IMR-90 (cell line): ENCODE measurements around the gene SYP. TPM values are rescaled to one million over a fixed set of nuclear protein-coding genes. Genes with fewer than 3 reads are reported as not detected.

Experiments used
- ATAC-seq: fragments of 200-7000 bp; cut with Tn5 transposase; 2 replicates; pipeline ENCODE4 v1.9.1; 2020; ENCODE audit warnings: low read depth, mild to moderate bottlenecking, moderate library complexity
- BruUV-seq: library from RNA; stranded (reverse); fragments of 400-500 nt; replicated peaks from 2 replicates; lab custom pipeline; 2021; lab: Mats Ljungman, UMichigan
- CTCF ChIA-PET: fragments of 300-600 bp; formaldehyde crosslinking; extraction: SDS; loops from one replicate; lab custom pipeline; 2021; ENCODE audit warnings: antibody characterized with exemption; lab: Yijun Ruan, JAX
- POLR2A ChIA-PET: fragments of 300-600 bp; sonication (Branson Sonifier 250); formaldehyde crosslinking; loops from one replicate; lab custom pipeline; 2022; ENCODE audit warnings: antibody characterized with exemption; ENCODE audit not compliant: unreplicated experiment; lab: Charles Lee
- DNase-seq: peaks from one replicate; pipeline ENCODE4 v3.0.0; 2013
- H2AFZ ChIP-seq: replicated peaks from 2 replicates; pipeline ENCODE3; 2013; ENCODE audit warnings: low read length, mild to moderate bottlenecking; ENCODE audit not compliant: poor library complexity
- H2AK5ac ChIP-seq: 2 replicates; pipeline ENCODE4 v1.6.1; 2013; ENCODE audit warnings: low read depth, low read length, inconsistent platforms
- H2AK9ac ChIP-seq: replicated peaks from 2 replicates; pipeline ENCODE3; 2013; ENCODE audit warnings: mild to moderate bottlenecking, low read depth, low read length, moderate library complexity; ENCODE audit not compliant: poor library complexity
- H2BK120ac ChIP-seq: 2 replicates; pipeline ENCODE4 v1.6.1; 2013; ENCODE audit warnings: low read depth, low read length, inconsistent platforms
- H2BK15ac ChIP-seq: 3 replicates; pipeline ENCODE4 v1.6.1; 2013; ENCODE audit warnings: low read depth, low read length, inconsistent platforms
- H2BK20ac ChIP-seq: 2 replicates; pipeline ENCODE4 v1.6.1; 2013; ENCODE audit warnings: low read depth, mild to moderate bottlenecking, inconsistent platforms, low read length, moderate library complexity
- H2BK5ac ChIP-seq: 2 replicates; pipeline ENCODE4 v1.6.1; 2013; ENCODE audit warnings: mild to moderate bottlenecking, low read depth, low read length, inconsistent platforms; ENCODE audit not compliant: poor library complexity, severe bottlenecking
- H3K14ac ChIP-seq: replicated peaks from 2 replicates; pipeline ENCODE4 v1.6.1; 2013; ENCODE audit warnings: low read depth, low read length, inconsistent platforms
- H3K18ac ChIP-seq: 2 replicates; pipeline ENCODE4 v1.6.1; 2013; ENCODE audit warnings: low read depth, low read length, control low read depth
- H3K23ac ChIP-seq: 2 replicates; pipeline ENCODE4 v1.6.1; 2013; ENCODE audit warnings: low read depth, low read length, inconsistent platforms
- H3K27ac ChIP-seq: 2 replicates; pipeline ENCODE4 v1.5.1; 2013; ENCODE audit warnings: mild to moderate bottlenecking, control low read depth, low read length; ENCODE audit not compliant: insufficient read depth
- H3K27me3 ChIP-seq: 2 replicates; pipeline ENCODE4 v1.6.1; 2013; ENCODE audit warnings: low read length; ENCODE audit not compliant: control insufficient read depth, insufficient read depth
- H3K36me3 ChIP-seq: 2 replicates; pipeline ENCODE4 v1.6.1; 2013; ENCODE audit warnings: low read length, mixed read lengths; ENCODE audit not compliant: control insufficient read depth, insufficient read depth
- H3K4ac ChIP-seq: 2 replicates; pipeline ENCODE4 v1.6.1; 2013; ENCODE audit warnings: low read depth, low read length, inconsistent platforms
- H3K4me1 ChIP-seq: 2 replicates; pipeline ENCODE4 v1.6.1; 2013; ENCODE audit warnings: low read length, mixed read lengths; ENCODE audit not compliant: control insufficient read depth, insufficient read depth
- H3K4me2 ChIP-seq: 2 replicates; pipeline ENCODE4 v1.6.1; 2013; ENCODE audit warnings: low read depth, mild to moderate bottlenecking, control low read depth, low read length, moderate library complexity
- H3K4me3 ChIP-seq: 2 replicates; pipeline ENCODE4 v1.5.1; 2013; ENCODE audit warnings: low read depth, mild to moderate bottlenecking, control low read depth, low read length, moderate library complexity; ENCODE audit not compliant: insufficient read depth
- H3K56ac ChIP-seq: 2 replicates; pipeline ENCODE4 v1.6.1; 2013; ENCODE audit warnings: low read length, inconsistent platforms; ENCODE audit not compliant: insufficient read depth; ENCODE audit errors: extremely low read depth
- H3K79me1 ChIP-seq, 2 experiments: 2 replicates each; pipeline ENCODE4 v1.6.1; 2013; ENCODE audit warnings: low read length in 2 of 2, inconsistent platforms in 1 of 2, low read depth in 1 of 2
- H3K9ac ChIP-seq: 2 replicates; pipeline ENCODE4 v1.6.1; 2013; ENCODE audit warnings: low read depth, low read length, control low read depth
- H3K9me1 ChIP-seq: 2 replicates; pipeline ENCODE4 v1.6.1; 2013; ENCODE audit warnings: low read length, inconsistent platforms; ENCODE audit not compliant: insufficient read depth
- H3K9me3 ChIP-seq: 2 replicates; pipeline ENCODE4 v1.6.1; 2013; ENCODE audit warnings: low read length; ENCODE audit not compliant: control insufficient read depth, insufficient read depth
- H4K20me1 ChIP-seq: 2 replicates; pipeline ENCODE4 v1.6.1; 2013; ENCODE audit warnings: low read length, inconsistent platforms; ENCODE audit not compliant: insufficient read depth
- H4K5ac ChIP-seq: 2 replicates; pipeline ENCODE4 v1.6.1; 2013; ENCODE audit warnings: mild to moderate bottlenecking, low read depth, low read length, control low read depth
- H4K8ac ChIP-seq, 2 experiments: 2 replicates each; pipeline ENCODE4 v1.6.1; 2013; ENCODE audit warnings: low read depth in 2 of 2, low read length in 2 of 2, control low read depth in 1 of 2, inconsistent platforms in 1 of 2
- H4K91ac ChIP-seq: 2 replicates; pipeline ENCODE4 v1.6.1; 2013; ENCODE audit warnings: low read depth, low read length, inconsistent platforms; ENCODE audit not compliant: insufficient read depth
- BHLHE40 ChIP-seq: fragments of 150-350 bp; IDR thresholded peaks from 2 replicates; pipeline ENCODE4 v1.6.1; 2016; ENCODE audit warnings: mild to moderate bottlenecking, low read depth, low read length
- FOS ChIP-seq: fragments of 150-350 bp; IDR thresholded peaks from 2 replicates; pipeline ENCODE4 v1.6.1; 2016; ENCODE audit warnings: low read depth, low read length
- MAFK ChIP-seq: IDR thresholded peaks from 2 replicates; pipeline ENCODE4 v1.6.1; 2012; ENCODE audit warnings: low read depth, low read length, improper control_type of control experiment
- MAZ ChIP-seq: IDR thresholded peaks from 2 replicates; pipeline ENCODE4 v1.6.1; 2012; ENCODE audit warnings: low read depth, mild to moderate bottlenecking, low read length, improper control_type of control experiment, moderate library complexity, borderline replicate concordance
- MXI1 ChIP-seq: IDR thresholded peaks from 2 replicates; pipeline ENCODE4 v1.6.1; 2012; ENCODE audit warnings: low read depth, mild to moderate bottlenecking, low read length, moderate library complexity, borderline replicate concordance
- NFE2L2 ChIP-seq: fragments of 150-350 bp; IDR thresholded peaks from 2 replicates; pipeline ENCODE4 v1.6.1; 2016; ENCODE audit warnings: low read depth, mild to moderate bottlenecking, low read length
- POLR2A ChIP-seq: IDR thresholded peaks from 2 replicates; pipeline ENCODE4 v1.6.1; 2012; ENCODE audit warnings: mild to moderate bottlenecking, low read depth, low read length
- RAD21 ChIP-seq: IDR thresholded peaks from 2 replicates; pipeline ENCODE4 v1.6.1; 2012; ENCODE audit warnings: low read length, improper control_type of control experiment
- RCOR1 ChIP-seq: IDR thresholded peaks from 2 replicates; pipeline ENCODE4 v1.6.1; 2012; ENCODE audit warnings: mild to moderate bottlenecking, low read length, improper control_type of control experiment; ENCODE audit not compliant: insufficient replicate concordance
- RFX5 ChIP-seq: IDR thresholded peaks from 2 replicates; pipeline ENCODE4 v1.8.0; 2012; ENCODE audit warnings: low read depth, mild to moderate bottlenecking, low read length, moderate library complexity
- WGBS, 2 experiments: methylation state at CpG; one replicate each; pipeline versions ENCODE4 v1.1.5 to v1.1.7; 2013; ENCODE audit warnings: missing lambda C conversion rate in 2 of 2; ENCODE audit not compliant: insufficient read length in 1 of 2; ENCODE audit errors: extremely low coverage in 2 of 2; 5-methylcytosine and 5-hydroxymethylcytosine counted together
- dilution Hi-C: fragments of 300-500 bp; cut with HindIII; formaldehyde crosslinking; loops from one replicate; pipeline ENCODE4 v1.14.3; 2018; ENCODE audit warnings: low sequenced_read_pairs; ENCODE audit not compliant: unreplicated experiment
- in situ Hi-C: fragments of 300-500 bp; cut with MboI; formaldehyde crosslinking; loops from 3 replicates; pipeline ENCODE4 v1.14.3; 2019; ENCODE audit warnings: low sequenced_read_pairs, inconsistent platforms, mixed read lengths
- intact Hi-C: fragments of 100-400 bp; cut with micrococcal nuclease; formaldehyde crosslinking; loops from 2 replicates; pipeline ENCODE4 v1.10.0; 2022
- polyA plus RNA-seq, 3 experiments: library from polyadenylated mRNA; depleted of rRNA; stranded (reverse); fragments of >200 nt; gene quantifications; 2 replicates each; pipeline ENCODE4 v1.2.3, GENCODE V29; 2012; ENCODE audit warnings: low replicate concordance in 1 of 3
- total RNA-seq: library from RNA; depleted of rRNA; stranded (reverse); fragments of >200 nt; gene quantifications from 2 replicates; pipeline ENCODE4 v1.2.3, GENCODE V29; 2012
- TF ChIP-seq, protein P1 (sequence below): fragments of 150-350 bp; IDR thresholded peaks from 2 replicates; pipeline ENCODE4 v1.6.1; 2016; ENCODE audit warnings: low read depth, mild to moderate bottlenecking, low read length, moderate library complexity, borderline replicate concordance
- TF ChIP-seq, protein P2 (sequence below): conservative IDR thresholded peaks from 2 replicates; pipeline ENCODE4 v1.5.1; 2012; ENCODE audit warnings: mild to moderate bottlenecking, low read depth, low read length, improper control_type of control experiment

The SYP gene
- total and polyA plus RNA-seq, 2 of the 4 experiments (the other 2 are of a cell fraction): under 0.01 to 0.05 TPM

DNA sequence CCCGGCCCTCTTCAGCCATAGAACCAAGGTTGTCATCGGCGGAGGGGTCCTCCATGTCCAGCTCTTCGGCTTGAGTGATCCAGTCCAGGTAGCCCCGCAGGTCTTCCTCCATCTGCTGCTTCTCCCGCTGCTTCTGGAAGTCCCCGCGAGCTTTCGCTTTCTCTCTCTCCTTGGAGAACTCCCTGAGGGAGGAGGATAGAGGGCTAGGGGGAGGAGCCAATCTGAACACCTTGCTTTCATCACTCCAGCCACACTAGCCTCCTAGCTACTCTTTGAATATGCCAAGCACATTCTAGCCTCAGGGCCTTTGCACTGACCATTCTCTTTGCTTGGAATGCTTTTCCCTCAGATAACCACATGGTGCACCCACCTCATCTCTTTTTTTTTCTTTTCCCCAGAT lies 27.0 kb upstream of the SYP start:
- BruUV-seq: no TSS peak
- in situ Hi-C loops (no loop called here), intact Hi-C loops (no loop called here), dilution Hi-C loops (no loop called here)
- no peak overlapping the region for H2BK5ac ChIP-seq
- no peak overlapping the region for H2BK15ac ChIP-seq
- H2AK5ac ChIP-seq: no peak overlapping the region
- POLR2A ChIA-PET: no interaction called here
- H3K9me3 ChIP-seq: peaks cover 3% of the 10 kb centered on the region; the same call in 1 of the 2 replicates
- H3K14ac ChIP-seq: no peak overlapping the region
- no peak overlapping the region for H3K27ac ChIP-seq
- CTCF ChIA-PET: no interaction called here
- H2AK9ac ChIP-seq: no peak overlapping the region
- no peaks in the 10 kb centered on the region for H3K36me3 ChIP-seq
- H3K4me1 ChIP-seq: no peaks in the 10 kb centered on the region
- H4K20me1 ChIP-seq: no peaks in the 10 kb centered on the region
- H3K79me1 ChIP-seq: no peaks in the 10 kb centered on the region
- H2BK120ac ChIP-seq: no peak overlapping the region
- no peak overlapping the region for H2BK20ac ChIP-seq
- H3K18ac ChIP-seq: no peak overlapping the region
- no peak overlapping the region for H4K8ac ChIP-seq
- H4K91ac ChIP-seq: no peak overlapping the region
- H3K56ac ChIP-seq: no peak overlapping the region
- H3K9ac ChIP-seq: no peak overlapping the region
- H3K9me1 ChIP-seq: no peaks in the 10 kb centered on the region
- no peak overlapping the region for H3K4me2 ChIP-seq
- no peak for TF ChIP-seq RCOR1
- no peak for TF ChIP-seq MAFK
- no peak for TF ChIP-seq MXI1
- TF ChIP-seq POLR2A: no peak
- TF ChIP-seq RFX5: no peak
- no peak for TF ChIP-seq FOS
- no peak for TF ChIP-seq MAZ
- TF ChIP-seq, protein P1, sequence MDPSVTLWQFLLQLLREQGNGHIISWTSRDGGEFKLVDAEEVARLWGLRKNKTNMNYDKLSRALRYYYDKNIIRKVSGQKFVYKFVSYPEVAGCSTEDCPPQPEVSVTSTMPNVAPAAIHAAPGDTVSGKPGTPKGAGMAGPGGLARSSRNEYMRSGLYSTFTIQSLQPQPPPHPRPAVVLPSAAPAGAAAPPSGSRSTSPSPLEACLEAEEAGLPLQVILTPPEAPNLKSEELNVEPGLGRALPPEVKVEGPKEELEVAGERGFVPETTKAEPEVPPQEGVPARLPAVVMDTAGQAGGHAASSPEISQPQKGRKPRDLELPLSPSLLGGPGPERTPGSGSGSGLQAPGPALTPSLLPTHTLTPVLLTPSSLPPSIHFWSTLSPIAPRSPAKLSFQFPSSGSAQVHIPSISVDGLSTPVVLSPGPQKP: no peak
- TF ChIP-seq NFE2L2: no peak
- TF ChIP-seq, protein P2, sequence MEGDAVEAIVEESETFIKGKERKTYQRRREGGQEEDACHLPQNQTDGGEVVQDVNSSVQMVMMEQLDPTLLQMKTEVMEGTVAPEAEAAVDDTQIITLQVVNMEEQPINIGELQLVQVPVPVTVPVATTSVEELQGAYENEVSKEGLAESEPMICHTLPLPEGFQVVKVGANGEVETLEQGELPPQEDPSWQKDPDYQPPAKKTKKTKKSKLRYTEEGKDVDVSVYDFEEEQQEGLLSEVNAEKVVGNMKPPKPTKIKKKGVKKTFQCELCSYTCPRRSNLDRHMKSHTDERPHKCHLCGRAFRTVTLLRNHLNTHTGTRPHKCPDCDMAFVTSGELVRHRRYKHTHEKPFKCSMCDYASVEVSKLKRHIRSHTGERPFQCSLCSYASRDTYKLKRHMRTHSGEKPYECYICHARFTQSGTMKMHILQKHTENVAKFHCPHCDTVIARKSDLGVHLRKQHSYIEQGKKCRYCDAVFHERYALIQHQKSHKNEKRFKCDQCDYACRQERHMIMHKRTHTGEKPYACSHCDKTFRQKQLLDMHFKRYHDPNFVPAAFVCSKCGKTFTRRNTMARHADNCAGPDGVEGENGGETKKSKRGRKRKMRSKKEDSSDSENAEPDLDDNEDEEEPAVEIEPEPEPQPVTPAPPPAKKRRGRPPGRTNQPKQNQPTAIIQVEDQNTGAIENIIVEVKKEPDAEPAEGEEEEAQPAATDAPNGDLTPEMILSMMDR: no peak
- TF ChIP-seq BHLHE40: no peak
- TF ChIP-seq RAD21: no peak
- no peak overlapping the region for H3K23ac ChIP-seq
- no peak overlapping the region for H3K4ac ChIP-seq
- no peak for ATAC-seq
- H3K4me3 ChIP-seq: no peak overlapping the region
- WGBS, 2 experiments: no CpG with 5 or more reads among the region's 9 CpGs
- H3K27me3 ChIP-seq: no peaks in the 10 kb centered on the region; the same call in 1 of the 2 replicates
- no peak for DNase-seq
- no peak overlapping the region for H2AFZ ChIP-seq
- H4K5ac ChIP-seq: no peak overlapping the region
